Measurements from ENCODE around the gene CD6.

Gene CD6

GRCh38 chr11:61054513-61054912 lies 83.0 kb downstream of the CD6 start:
- TF ChIP-seq ZNF354C (tag by site-specific recombination; IDR thresholded peaks at IDR 0.05; ENCODE audit: borderline replicate concordance, low read depth) (no peak), ZNF266 (tag by site-specific recombination; IDR thresholded peaks at IDR 0.05; ENCODE audit: low read depth) (no peak), ZNF202 (tag by site-specific recombination; IDR thresholded peaks at IDR 0.05; ENCODE audit: borderline replicate concordance) (no peak), KLF16 (tag by site-specific recombination; IDR thresholded peaks at IDR 0.05) (no peak), ZBTB6 (tag by site-specific recombination; IDR thresholded peaks at IDR 0.05) (no peak), ZNF302 (tag by site-specific recombination; IDR thresholded peaks at IDR 0.05; ENCODE audit: low read depth) (no peak), GLIS1 (tag by site-specific recombination; IDR thresholded peaks at IDR 0.05) (no peak), ZSCAN18 (tag by site-specific recombination; IDR thresholded peaks at IDR 0.05) (no peak), KLF1 (tag by site-specific recombination; IDR thresholded peaks at IDR 0.05) (no peak)
- no peak overlapping the region for H3K27ac ChIP-seq (ENCODE audit: extremely low read depth, low read depth, low read length)
- no peak overlapping the region for H3K4me3 ChIP-seq (ENCODE audit: low read depth, low read length)
- no peaks in the 10 kb centered on the region for H3K36me3 ChIP-seq (ENCODE audit: control insufficient read depth in 2 of 2, insufficient read depth in 1 of 2, low read length in 2 of 2)
- H3K9me3 ChIP-seq (ENCODE audit: control insufficient read depth, insufficient read depth, low read depth, low read length): no peaks in the 10 kb centered on the region
- ChIA-PET POLR2A (interaction anchor here (0.6 kb wide), 1 partner anchor 9 kb away, joined by 4 read pairs; no protein-coding TSS in a partner anchor), CTCF (no interaction called here)
- H3K4me1 ChIP-seq (ENCODE audit: control insufficient read depth, insufficient read depth, low read length): no peaks in the 10 kb centered on the region

- ChIA-PET POLR2A (no interaction called here), CTCF (no interaction called here)
These were observed 83.6 kb downstream of the CD6 start for GRCh38 chr11:61054927-61055562.

More at GRCh38 chr11:61054927-61055562, 83.6 kb downstream of the CD6 start:
- Histone ChIP-seq H3K4me3 (ENCODE audit: low read depth, low read length) (no peak overlapping the region), H3K4me1 (ENCODE audit: control insufficient read depth, insufficient read depth, low read length) (no peaks in the 10 kb centered on the region), H3K27ac (ENCODE audit: extremely low read depth, low read depth, low read length) (no peak overlapping the region), H3K36me3 (ENCODE audit: control insufficient read depth in 2 of 2, insufficient read depth in 1 of 2, low read length in 2 of 2) (no peaks in the 10 kb centered on the region), H3K9me3 (ENCODE audit: control insufficient read depth, insufficient read depth, low read depth, low read length) (no peaks in the 10 kb centered on the region)
- TF ChIP-seq ZNF362 (tag by site-specific recombination; IDR thresholded peaks at IDR 0.05) (no peak), ZNF169 (tag by site-specific recombination; IDR thresholded peaks at IDR 0.05) (no peak), ZNF701 (tag by site-specific recombination; IDR thresholded peaks at IDR 0.05) (no peak), ZBTB11 (tag by site-specific recombination; conservative IDR thresholded peaks at IDR 0.05; ENCODE audit: low read depth) (no peak), ZBTB48 (tag by site-specific recombination; IDR thresholded peaks at IDR 0.05) (no peak), ZBTB17 (tag by site-specific recombination; IDR thresholded peaks at IDR 0.05) (no peak), ZBTB7A (tag by site-specific recombination; IDR thresholded peaks at IDR 0.05; ENCODE audit: low read depth) (no peak), ZBTB26 (tag by site-specific recombination; optimal IDR thresholded peaks at IDR 0.05) (no peak), ZNF555 (tag by site-specific recombination; conservative IDR thresholded peaks at IDR 0.05) (no peak), ZNF366 (tag by site-specific recombination; conservative IDR thresholded peaks at IDR 0.05) (no peak), ZNF658 (tag by site-specific recombination; IDR thresholded peaks at IDR 0.05) (no peak)

Measured in HEK293 (cell line).